KMS-11 (cell line): ENCODE results near the gene GGA1.

ENCODE experiments used
- H2AFZ ChIP-seq: fragments of 200-600 bp; sonication (generic); 2 replicates; pipeline ENCODE4 v1.6.1; 2016; ENCODE audit warnings: antibody characterized with exemption, mixed run types, low read depth
- H3K27ac ChIP-seq: fragments of 200-600 bp; sonication (generic); 2 replicates; pipeline ENCODE4 v1.6.1; 2016; ENCODE audit warnings: mild to moderate bottlenecking, mixed run types
- H3K27me3 ChIP-seq: fragments of 200-600 bp; sonication (generic); 2 replicates; pipeline ENCODE4 v1.6.1; 2017; ENCODE audit warnings: mild to moderate bottlenecking, low read depth, mixed run types, moderate library complexity; ENCODE audit not compliant: insufficient read depth
- H3K36me3 ChIP-seq: fragments of 200-600 bp; sonication (generic); 2 replicates; pipeline ENCODE4 v1.6.1; 2017; ENCODE audit warnings: mild to moderate bottlenecking, mixed run types; ENCODE audit not compliant: insufficient read depth
- H3K4me1 ChIP-seq: fragments of 200-600 bp; sonication (generic); 2 replicates; pipeline ENCODE4 v1.6.1; 2016; ENCODE audit warnings: mild to moderate bottlenecking, low read depth, mixed run types; ENCODE audit not compliant: poor library complexity, severe bottlenecking
- H3K4me2 ChIP-seq: fragments of 200-600 bp; sonication (generic); 2 replicates; pipeline ENCODE4 v1.7.0; 2016; ENCODE audit warnings: mild to moderate bottlenecking, mixed run types
- H3K4me3 ChIP-seq: fragments of 200-600 bp; sonication (generic); IDR thresholded peaks from 2 replicates; pipeline ENCODE4 v1.6.1; 2017; ENCODE audit warnings: low read depth, low read length, mixed read lengths; ENCODE audit not compliant: insufficient read depth
- H3K79me2 ChIP-seq: fragments of 200-600 bp; sonication (generic); 2 replicates; pipeline ENCODE4 v1.6.1; 2016; ENCODE audit warnings: low read depth, mixed run types; ENCODE audit not compliant: insufficient read depth
- H3K9ac ChIP-seq: fragments of 200-600 bp; sonication (generic); 2 replicates; pipeline ENCODE4 v1.6.1; 2016; ENCODE audit warnings: mild to moderate bottlenecking, mixed run types
- H4K20me1 ChIP-seq: fragments of 200-600 bp; sonication (generic); 2 replicates; pipeline ENCODE4 v1.6.1; 2016; ENCODE audit warnings: mild to moderate bottlenecking, mixed run types; ENCODE audit not compliant: insufficient read depth
- CTCF ChIP-seq: fragments of 200-600 bp; sonication (generic); conservative IDR thresholded peaks from 2 replicates; pipeline ENCODE4 v1.6.1; 2017; ENCODE audit warnings: low read depth, mild to moderate bottlenecking, antibody characterized with exemption, low read length, moderate library complexity, mixed read lengths

Gene GGA1

GRCh38 chr22:37658133-37659065 lies 49.8 kb downstream of the GGA1 start, which contains the start of gene PDXP:
PDXP (plus strand) TSS chr22:37658723; CDS start chr22:37658783, 60 bp downstream.
- Histone ChIP-seq H3K4me3 (no peak within 1 kb of the TSS), H3K27me3 (no peaks in the 10 kb centered on the region), H4K20me1 (peaks cover 7% of the 10 kb centered on the region), H3K27ac (peak within 1 kb of the TSS; percentile 37; the same call in 1 of the 2 replicates), H3K79me2 (peaks cover 38% of the 10 kb centered on the region), H3K4me1 (peaks cover 22% of the 10 kb centered on the region), H2AFZ (peak within 1 kb of the TSS; percentile 91), H3K9ac (peak within 1 kb of the TSS; percentile 49; the same call in 1 of the 2 replicates), H3K4me2 (peak within 1 kb of the TSS; percentile 95), H3K36me3 (no peaks in the 10 kb centered on the region)
- no peak for TF ChIP-seq CTCF

- Histone ChIP-seq H3K27ac (no peak overlapping the region), H2AFZ (no peak overlapping the region; the same call in 1 of the 2 replicates), H3K4me1 (peaks cover 22% of the 10 kb centered on the region), H3K4me2 (peak overlapping the region; percentile 95), H4K20me1 (peaks cover 7% of the 10 kb centered on the region), H3K79me2 (peaks cover 45% of the 10 kb centered on the region), H3K27me3 (no peaks in the 10 kb centered on the region), H3K4me3 (no peak overlapping the region), H3K36me3 (no peaks in the 10 kb centered on the region), H3K9ac (peak overlapping the region; percentile 43; the same call in 1 of the 2 replicates)
- no peak for TF ChIP-seq CTCF
Observed at GRCh38 chr22:37659066-37659896, 50.6 kb downstream of the GGA1 start.

DNA sequence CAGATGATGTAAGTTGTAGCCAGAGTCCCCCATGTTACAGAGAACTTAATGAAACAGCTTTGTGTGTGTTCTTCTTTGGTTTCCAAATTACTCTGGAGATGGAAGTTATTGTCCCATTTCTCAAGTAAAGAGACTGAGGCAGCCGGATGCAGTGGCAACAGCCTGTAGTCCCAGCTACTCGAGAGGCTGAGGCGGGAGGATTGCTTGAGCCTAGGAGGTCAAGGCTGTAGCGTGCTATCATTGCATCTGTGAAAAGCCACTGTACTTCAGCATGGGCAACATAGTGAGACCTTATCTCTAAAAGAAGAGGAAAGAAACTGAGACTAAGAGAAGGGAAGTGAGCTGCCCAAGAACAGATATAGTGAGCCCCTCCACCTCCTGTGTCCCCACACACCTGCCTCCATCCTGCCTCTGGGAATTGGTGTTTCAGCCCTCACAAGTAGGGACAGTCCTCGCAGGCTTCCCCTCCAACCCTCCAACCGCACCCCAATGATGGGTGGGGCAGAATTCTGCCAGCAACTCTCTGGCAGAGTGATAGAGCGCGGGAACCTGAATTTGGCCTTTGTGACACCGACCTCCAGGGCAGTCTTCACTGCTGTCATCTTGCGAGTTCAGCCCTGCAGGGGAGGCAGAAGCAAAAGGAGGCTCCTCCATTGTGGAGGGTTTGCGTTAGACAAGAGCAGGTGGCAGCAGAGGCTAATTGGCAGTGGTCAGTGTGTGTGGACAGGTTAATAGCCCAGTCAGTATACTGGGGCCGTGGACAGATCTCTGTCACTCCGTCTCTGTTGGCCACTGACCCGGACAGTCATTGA lies 51.5 kb downstream of the GGA1 start:
- Histone ChIP-seq H3K4me3 (no peak overlapping the region), H3K79me2 (peaks cover 49% of the 10 kb centered on the region), H3K9ac (peak overlapping the region; percentile 43; the same call in 1 of the 2 replicates), H3K36me3 (no peaks in the 10 kb centered on the region), H3K27ac (no peak overlapping the region), H3K4me1 (peaks cover 22% of the 10 kb centered on the region), H3K4me2 (peak overlapping the region; percentile 95), H3K27me3 (no peaks in the 10 kb centered on the region), H2AFZ (no peak overlapping the region), H4K20me1 (peaks cover 7% of the 10 kb centered on the region)
- TF ChIP-seq CTCF, result no peak

DNA sequence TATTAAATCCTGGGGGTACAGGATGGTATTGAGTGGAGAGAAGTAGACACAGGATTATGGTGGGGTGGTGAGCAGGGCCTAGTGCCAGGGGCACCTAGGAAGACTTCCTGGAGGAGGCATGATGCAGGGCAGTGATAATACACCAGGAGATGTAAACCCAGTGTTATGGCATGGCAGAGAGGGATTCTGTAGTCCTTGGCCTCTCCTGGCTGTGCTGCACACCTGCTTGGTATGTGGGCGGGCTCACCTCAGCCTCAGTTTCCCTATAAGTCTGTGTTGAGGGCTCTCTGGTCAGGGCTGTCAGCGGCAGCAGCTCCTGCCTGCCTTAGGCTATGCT lies 52.0 kb downstream of the GGA1 start:
- no peak overlapping the region for H3K27ac ChIP-seq
- no peak overlapping the region for H3K9ac ChIP-seq

More for the DNA sequence above, 52.0 kb downstream of the GGA1 start:
- Histone ChIP-seq H2AFZ (no peak overlapping the region), H3K27me3 (no peaks in the 10 kb centered on the region), H3K4me2 (peak overlapping the region; percentile 95; the same call in 1 of the 2 replicates), H3K4me1 (peaks cover 22% of the 10 kb centered on the region), H4K20me1 (peaks cover 7% of the 10 kb centered on the region), H3K4me3 (no peak overlapping the region), H3K36me3 (no peaks in the 10 kb centered on the region), H3K79me2 (peaks cover 49% of the 10 kb centered on the region)
- TF ChIP-seq CTCF, result no peak
